HG02973 (cell line): ENCODE data around the gene FBXO11.
"Not testable (repeated sequence)": the region's sequence is repeated elsewhere in the genome, so short reads cannot be mapped to it uniquely, and the experiment has no call there.

Experiments used
- ATAC-seq: cut with Tn5 transposase; IDR thresholded peaks from one replicate; pipeline ENCODE4 v1.9.1; 2021; ENCODE audit warnings: moderate library complexity; ENCODE audit not compliant: unreplicated experiment

Gene FBXO11

GRCh38 chr2:47899915-47900816, 6.1 kb downstream of the FBXO11 start:
- no peak for ATAC-seq

GRCh38 chr2:47897883-47898731, 8.2 kb downstream of the FBXO11 start:
- peak; percentile 64 for ATAC-seq

GRCh38 chr2:47897191-47897882, 9.0 kb downstream of the FBXO11 start:
- not testable (repeated sequence) for ATAC-seq

GRCh38 chr2:47896450-47896968, 9.8 kb downstream of the FBXO11 start:
- ATAC-seq: no peak

- ATAC-seq: no peak
These were observed 12.5 kb downstream of the FBXO11 start for GRCh38 chr2:47893771-47894170.

GRCh38 chr2:47892338-47892730, 14.0 kb downstream of the FBXO11 start:
- no peak for ATAC-seq

GRCh38 chr2:47891369-47892337, 14.6 kb downstream of the FBXO11 start:
- ATAC-seq: no peak

- no peak for ATAC-seq
These were observed 15.5 kb downstream of the FBXO11 start for GRCh38 chr2:47890711-47891368.

GRCh38 chr2:47888581-47889280, 17.6 kb downstream of the FBXO11 start:
- no peak for ATAC-seq

GRCh38 chr2:47876912-47877311, 29.4 kb downstream of the FBXO11 start:
- ATAC-seq: no peak

- no peak for ATAC-seq
These were observed 33.4 kb downstream of the FBXO11 start for GRCh38 chr2:47872941-47873340.

GRCh38 chr2:47870641-47871540, 35.4 kb downstream of the FBXO11 start:
- ATAC-seq: no peak

- no peak for ATAC-seq
These were observed 36.3 kb downstream of the FBXO11 start for GRCh38 chr2:47869859-47870595.

GRCh38 chr2:47868611-47869352, 37.5 kb downstream of the FBXO11 start:
- ATAC-seq: no peak

- no peak for ATAC-seq
These were observed 39.1 kb downstream of the FBXO11 start for GRCh38 chr2:47867205-47867604.

GRCh38 chr2:47864566-47864965, 41.7 kb downstream of the FBXO11 start:
- no peak for ATAC-seq
